HL-60 (cell line): ENCODE data around the gene LSAMP.

ENCODE experiments used
- DNase-seq, 2 experiments: peaks; one replicate each; pipeline ENCODE4 v3.0.0-alpha.2; 2010 to 2020; ENCODE audit warnings: low read depth in 1 of 2, low spot score in 1 of 2
- H3K27ac ChIP-seq: fragments of 250-450 bp; sonication (Bioruptor Pico); replicated peaks from 2 replicates; pipeline ENCODE4 v1.5.1; 2020; ENCODE audit warnings: mild to moderate bottlenecking, moderate library complexity
- H3K27me3 ChIP-seq: fragments of 250-450 bp; sonication (Bioruptor Pico); 2 replicates; pipeline ENCODE4 v1.5.1; 2021; ENCODE audit warnings: mild to moderate bottlenecking, moderate library complexity; ENCODE audit not compliant: insufficient read depth, poor library complexity, severe bottlenecking
- H3K4me3 ChIP-seq: replicated peaks from 2 replicates; pipeline ENCODE4 v1.5.1; 2011; ENCODE audit warnings: mild to moderate bottlenecking, control low read depth, low read length; ENCODE audit not compliant: insufficient read depth
- GABPA ChIP-seq: IDR thresholded peaks from 2 replicates; pipeline ENCODE4 v1.6.1; 2012; ENCODE audit warnings: low read depth
- POLR2AphosphoS5 ChIP-seq: IDR thresholded peaks from 2 replicates; pipeline ENCODE4 v1.6.1; 2012; ENCODE audit warnings: low read depth
- SPI1 ChIP-seq: IDR thresholded peaks from 2 replicates; pipeline ENCODE4 v1.6.1; 2012; ENCODE audit warnings: low read depth, mild to moderate bottlenecking, borderline replicate concordance
- TF ChIP-seq, protein P1 (sequence below): IDR thresholded peaks from 2 replicates; pipeline ENCODE4 v1.6.1; 2012; ENCODE audit warnings: low read depth; ENCODE audit not compliant: insufficient replicate concordance
- TF ChIP-seq, protein P2 (sequence below): IDR thresholded peaks from one replicate; pipeline ENCODE4 v1.5.1; 2011; ENCODE audit warnings: low read length, control low read depth, inconsistent platforms; ENCODE audit not compliant: insufficient read depth

Gene LSAMP

DNA sequence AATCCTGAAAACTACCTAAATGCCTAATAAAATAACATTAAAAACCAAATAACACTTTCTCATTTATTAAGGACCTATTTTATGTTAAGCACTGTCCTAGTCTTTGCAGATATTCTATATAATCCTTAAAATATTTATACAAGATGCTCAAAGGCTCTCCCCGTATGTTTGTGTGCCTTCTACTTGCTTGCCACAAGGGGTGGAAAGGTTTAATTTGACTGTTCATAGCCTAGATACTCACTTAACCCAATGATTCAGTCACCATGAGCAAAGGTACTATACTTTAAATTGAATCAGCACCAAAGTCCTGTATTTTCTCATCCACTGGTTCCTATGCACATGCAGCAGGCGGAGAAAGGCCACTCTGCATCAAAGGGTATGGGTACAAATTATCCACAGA is 32.0 kb downstream of the LSAMP start:
- no peak overlapping the region for H3K27ac ChIP-seq

DNA sequence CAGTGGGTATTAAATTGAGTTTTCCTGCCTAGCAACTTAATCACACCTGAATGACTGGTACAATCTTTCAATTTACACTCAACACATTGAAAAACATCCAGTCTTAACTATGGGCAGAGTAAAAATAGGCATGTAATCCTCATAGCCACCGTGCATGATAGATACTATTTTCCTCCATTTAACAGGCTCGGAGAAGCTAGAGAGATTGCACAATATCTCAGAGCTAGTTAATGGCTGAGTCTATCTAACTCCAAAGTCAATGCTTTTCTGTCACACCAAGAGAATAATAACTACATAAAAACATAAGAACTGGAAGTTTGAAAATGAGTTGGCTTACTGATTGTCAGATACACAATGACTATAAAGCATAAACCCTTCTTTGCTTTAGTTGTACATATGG is 36.8 kb downstream of the LSAMP start:
- no peak for TF ChIP-seq POLR2AphosphoS5
- TF ChIP-seq, protein P1, sequence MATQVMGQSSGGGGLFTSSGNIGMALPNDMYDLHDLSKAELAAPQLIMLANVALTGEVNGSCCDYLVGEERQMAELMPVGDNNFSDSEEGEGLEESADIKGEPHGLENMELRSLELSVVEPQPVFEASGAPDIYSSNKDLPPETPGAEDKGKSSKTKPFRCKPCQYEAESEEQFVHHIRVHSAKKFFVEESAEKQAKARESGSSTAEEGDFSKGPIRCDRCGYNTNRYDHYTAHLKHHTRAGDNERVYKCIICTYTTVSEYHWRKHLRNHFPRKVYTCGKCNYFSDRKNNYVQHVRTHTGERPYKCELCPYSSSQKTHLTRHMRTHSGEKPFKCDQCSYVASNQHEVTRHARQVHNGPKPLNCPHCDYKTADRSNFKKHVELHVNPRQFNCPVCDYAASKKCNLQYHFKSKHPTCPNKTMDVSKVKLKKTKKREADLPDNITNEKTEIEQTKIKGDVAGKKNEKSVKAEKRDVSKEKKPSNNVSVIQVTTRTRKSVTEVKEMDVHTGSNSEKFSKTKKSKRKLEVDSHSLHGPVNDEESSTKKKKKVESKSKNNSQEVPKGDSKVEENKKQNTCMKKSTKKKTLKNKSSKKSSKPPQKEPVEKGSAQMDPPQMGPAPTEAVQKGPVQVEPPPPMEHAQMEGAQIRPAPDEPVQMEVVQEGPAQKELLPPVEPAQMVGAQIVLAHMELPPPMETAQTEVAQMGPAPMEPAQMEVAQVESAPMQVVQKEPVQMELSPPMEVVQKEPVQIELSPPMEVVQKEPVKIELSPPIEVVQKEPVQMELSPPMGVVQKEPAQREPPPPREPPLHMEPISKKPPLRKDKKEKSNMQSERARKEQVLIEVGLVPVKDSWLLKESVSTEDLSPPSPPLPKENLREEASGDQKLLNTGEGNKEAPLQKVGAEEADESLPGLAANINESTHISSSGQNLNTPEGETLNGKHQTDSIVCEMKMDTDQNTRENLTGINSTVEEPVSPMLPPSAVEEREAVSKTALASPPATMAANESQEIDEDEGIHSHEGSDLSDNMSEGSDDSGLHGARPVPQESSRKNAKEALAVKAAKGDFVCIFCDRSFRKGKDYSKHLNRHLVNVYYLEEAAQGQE: no peak
- no peak for TF ChIP-seq SPI1
- TF ChIP-seq, protein P2, sequence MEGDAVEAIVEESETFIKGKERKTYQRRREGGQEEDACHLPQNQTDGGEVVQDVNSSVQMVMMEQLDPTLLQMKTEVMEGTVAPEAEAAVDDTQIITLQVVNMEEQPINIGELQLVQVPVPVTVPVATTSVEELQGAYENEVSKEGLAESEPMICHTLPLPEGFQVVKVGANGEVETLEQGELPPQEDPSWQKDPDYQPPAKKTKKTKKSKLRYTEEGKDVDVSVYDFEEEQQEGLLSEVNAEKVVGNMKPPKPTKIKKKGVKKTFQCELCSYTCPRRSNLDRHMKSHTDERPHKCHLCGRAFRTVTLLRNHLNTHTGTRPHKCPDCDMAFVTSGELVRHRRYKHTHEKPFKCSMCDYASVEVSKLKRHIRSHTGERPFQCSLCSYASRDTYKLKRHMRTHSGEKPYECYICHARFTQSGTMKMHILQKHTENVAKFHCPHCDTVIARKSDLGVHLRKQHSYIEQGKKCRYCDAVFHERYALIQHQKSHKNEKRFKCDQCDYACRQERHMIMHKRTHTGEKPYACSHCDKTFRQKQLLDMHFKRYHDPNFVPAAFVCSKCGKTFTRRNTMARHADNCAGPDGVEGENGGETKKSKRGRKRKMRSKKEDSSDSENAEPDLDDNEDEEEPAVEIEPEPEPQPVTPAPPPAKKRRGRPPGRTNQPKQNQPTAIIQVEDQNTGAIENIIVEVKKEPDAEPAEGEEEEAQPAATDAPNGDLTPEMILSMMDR: no peak
- Histone ChIP-seq H3K27me3 (no peaks in the 10 kb centered on the region), H3K4me3 (no peak overlapping the region), H3K27ac (no peak overlapping the region)
- no peak for DNase-seq

More for the DNA sequence above, 32.0 kb downstream of the LSAMP start:
- Histone ChIP-seq H3K4me3 (no peak overlapping the region), H3K27me3 (no peaks in the 10 kb centered on the region)
- DNase-seq: no peak
- no peak for TF ChIP-seq GABPA
- no peak for TF ChIP-seq SPI1
- TF ChIP-seq, protein P1: no peak
- TF ChIP-seq, protein P2: no peak
- no peak for TF ChIP-seq POLR2AphosphoS5

DNA sequence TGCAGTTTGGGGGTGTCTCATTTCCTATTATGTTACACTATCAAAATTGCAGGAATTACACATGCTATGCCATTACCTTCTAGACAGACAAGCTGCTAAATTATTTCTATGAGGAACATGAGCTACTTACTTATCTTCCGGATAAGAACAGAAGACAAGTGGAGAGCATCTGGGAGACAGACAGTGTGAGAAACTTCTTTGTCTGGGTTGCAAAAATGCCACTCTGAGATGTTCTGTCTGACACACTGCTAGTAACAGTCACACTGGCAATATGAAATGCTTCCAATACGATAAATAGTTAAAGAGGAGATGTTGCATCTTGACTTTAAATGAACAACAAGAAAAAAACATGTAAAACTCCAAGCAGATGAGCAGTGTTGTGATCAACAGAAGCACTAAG is 40.1 kb downstream of the LSAMP start:
- Histone ChIP-seq H3K27me3 (no peaks in the 10 kb centered on the region), H3K4me3 (no peak overlapping the region), H3K27ac (no peak overlapping the region)
- no peak for DNase-seq
- TF ChIP-seq GABPA (no peak), POLR2AphosphoS5 (no peak), SPI1 (no peak)
- TF ChIP-seq, protein P1: no peak
